GM19035 (cell line): ENCODE data around the gene PI4KB.
A peak's percentile ranks its signal among the peaks of the same experiment; 100 is the strongest.

Experiments
- ATAC-seq: cut with Tn5 transposase; IDR thresholded peaks from one replicate; pipeline ENCODE4 v1.9.1; 2021; ENCODE audit not compliant: unreplicated experiment

The PI4KB gene

DNA sequence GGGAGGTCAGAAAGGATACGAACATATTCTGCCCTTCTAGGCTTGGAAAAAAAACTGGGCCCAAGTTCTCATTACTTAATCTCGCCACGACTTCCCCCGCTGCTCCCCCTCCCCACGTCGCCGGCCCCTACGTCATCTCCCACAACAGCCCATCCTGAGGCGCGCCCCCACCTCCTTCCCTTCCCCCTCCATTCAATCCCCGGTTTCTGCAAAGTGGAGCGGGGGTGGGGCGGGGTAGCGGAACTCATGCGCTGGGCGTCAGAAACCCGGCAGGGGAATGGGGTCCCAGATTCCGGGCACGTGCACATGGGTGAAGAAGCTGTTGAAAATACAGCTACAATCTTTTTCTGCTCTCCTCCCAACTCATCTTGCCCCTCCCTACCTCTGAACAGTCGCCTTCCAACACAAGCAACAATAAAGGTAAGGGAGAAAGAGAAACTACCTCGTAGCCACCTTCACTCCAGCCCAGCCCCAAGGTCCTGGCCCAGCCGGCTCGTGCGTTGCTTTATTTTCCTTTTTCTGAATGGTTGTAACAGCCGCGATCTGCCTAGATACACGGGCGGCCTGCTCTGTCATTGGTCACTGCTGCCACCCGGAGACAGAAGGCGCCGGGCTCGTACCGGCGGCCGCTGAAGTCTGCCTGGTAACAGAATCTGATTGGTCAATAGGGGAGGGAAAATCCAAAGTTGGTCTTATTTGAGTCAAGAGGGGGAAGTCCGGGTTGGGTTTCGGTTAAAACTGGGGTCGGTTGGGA is 19.7 kb upstream of the PI4KB start, which contains the start of gene RFX5:
RFX5 (minus strand) TSS at position 484 of the 754 bp plus-strand sequence. CDS start 932 bp downstream, outside the sequence.
- peak; percentile 90 for ATAC-seq

DNA sequence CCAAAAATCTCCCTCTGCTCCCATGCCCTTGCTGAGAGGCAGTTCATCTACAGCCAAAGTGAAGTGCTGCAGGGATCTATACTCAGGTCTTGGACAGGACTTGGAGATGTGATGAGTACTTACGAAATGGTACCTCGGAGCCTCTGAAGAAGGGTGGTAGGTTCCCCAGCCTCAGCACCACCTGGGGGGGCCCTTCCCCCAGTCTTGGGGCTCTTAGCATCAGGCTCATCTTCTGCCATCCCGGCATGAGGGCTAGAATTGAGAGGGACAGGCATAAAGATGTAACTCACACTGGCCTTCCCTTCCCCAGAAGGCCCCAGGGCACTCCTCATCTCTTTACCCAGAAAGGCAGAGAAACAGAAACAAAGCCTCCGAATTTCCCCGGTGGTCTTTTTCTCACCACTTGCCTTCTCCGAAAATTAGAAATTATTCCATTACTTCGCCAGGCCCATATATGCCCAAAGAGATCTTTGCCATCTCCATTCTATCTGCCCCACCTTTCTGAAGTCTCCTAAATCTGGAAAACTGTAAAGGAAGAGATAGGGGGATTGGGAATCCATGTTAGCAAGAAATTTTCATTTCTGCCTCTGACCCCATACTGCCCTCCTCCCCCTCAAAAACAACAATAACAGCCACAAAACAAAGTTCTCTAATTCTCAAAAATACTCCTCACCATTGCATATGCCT is 19.0 kb upstream of the PI4KB start:
- ATAC-seq: no peak

DNA sequence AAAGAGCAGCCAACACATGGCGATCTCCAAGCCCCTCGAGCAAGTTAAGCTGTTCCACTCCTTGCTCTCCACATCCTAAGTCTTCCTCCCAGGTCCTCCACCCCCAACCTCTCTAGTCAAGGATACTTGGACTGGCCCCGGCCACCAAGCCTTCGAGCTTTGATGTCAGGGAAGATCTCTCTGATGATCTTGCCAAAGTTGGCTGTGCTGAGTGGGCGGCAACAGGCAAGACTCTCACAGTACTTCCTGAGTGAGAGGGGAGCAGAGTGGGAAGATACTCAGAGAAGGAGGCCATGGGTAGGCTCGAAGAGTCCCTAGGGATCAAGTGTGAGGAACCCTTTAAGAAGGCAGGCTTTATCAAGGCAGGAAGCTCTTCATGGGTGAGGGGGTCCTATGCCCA is 17.1 kb upstream of the PI4KB start:
- no peak for ATAC-seq

DNA sequence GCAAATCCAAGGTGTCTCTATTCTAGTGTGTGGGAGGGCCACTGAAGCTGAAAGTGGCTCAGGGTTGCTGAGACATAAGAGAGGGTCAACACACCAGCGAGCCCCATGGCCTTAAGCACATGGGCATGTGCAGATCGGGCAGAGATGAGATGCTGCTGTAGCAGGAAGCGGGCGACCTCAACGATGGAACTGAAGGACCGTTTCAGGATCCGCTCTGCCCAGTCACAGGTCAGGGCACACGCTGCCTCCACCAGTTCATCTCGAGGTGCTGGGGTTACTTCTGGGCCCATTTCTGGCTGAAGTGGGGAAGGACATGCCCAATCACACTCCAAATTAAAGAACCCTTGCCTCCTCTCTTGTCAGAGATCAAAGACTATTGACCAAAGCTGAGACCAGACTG is 16.4 kb upstream of the PI4KB start:
- ATAC-seq: no peak

DNA sequence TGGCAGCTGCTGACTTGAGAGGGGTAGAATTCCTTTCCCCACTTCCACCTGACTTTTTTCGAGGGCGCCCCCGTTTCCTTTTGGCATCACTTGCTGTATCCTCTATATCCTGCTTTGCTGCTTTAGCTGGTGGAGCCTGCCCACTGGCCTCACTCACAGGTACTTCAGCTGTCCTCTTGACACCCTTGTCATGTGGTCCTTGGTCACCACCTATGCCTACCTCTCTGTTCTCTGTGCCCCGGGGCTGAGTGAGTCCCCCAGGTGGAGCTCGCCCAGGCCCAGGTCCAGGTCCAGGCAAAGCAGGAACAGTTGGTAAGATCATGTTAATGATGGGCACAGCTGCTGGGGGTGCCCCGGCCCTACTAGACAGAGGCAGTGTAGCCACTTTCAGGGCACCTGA is 15.4 kb upstream of the PI4KB start:
- ATAC-seq: no peak

DNA sequence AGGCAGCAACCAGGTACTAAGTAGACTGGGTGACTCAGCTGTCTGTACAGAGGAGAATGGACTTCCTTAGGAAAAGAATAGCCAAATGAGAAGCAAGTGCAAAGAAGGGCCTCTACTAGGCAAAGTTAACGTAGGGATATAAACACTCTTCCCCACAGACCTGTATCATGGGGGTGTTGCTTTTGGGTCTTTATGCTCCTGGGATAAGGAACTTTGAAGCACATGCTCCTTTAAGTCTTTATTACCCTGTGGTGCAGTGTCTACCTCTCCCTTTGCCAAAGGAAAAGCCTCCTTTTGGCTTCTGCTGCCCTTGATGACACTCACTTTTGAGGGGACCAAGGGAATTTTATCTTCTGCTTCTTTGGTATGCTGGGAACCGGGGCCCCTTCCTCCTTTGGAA is 14.8 kb upstream of the PI4KB start:
- ATAC-seq: no peak

DNA sequence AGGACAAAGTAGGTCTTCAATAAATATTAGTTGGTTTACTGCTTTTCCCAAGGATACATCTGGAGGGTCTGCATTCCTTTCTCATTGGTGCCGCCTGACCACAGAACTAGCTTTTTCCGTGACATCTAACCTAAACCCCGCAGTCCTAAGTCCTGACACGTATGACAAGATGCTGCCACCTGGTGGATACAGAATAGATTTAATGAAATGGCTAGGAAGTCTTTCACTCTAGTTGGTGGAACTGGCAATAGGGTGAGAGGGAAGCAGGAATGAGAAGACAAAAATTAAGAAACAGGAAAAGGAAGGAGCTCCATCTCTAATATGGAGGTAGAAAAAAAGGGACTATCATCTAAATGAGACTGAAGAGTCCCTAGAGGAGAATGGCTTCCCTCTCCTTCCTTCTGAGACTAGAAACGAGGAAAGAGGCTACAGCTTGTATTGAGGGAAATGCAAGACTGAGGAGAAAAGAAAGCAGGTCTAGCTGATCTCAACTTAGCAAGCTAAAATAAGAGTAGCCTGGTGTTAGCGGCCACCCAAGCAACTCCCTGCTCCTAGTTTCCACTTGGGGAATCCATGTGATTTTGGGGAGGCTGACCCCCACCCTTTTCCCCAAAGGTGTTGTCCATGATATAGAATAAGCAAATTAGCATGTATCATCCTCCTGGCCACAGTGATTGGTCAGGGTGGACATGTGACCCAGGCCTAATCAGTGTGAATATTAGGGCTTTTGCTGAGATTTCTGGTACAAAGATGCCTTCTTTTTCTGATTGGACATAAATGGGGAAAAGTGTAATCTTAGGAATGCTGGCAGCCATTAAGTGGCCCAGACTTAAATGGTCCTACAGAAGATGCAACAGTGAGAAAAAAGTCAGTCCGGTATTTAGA is 13.9 kb upstream of the PI4KB start:
- ATAC-seq: no peak

DNA sequence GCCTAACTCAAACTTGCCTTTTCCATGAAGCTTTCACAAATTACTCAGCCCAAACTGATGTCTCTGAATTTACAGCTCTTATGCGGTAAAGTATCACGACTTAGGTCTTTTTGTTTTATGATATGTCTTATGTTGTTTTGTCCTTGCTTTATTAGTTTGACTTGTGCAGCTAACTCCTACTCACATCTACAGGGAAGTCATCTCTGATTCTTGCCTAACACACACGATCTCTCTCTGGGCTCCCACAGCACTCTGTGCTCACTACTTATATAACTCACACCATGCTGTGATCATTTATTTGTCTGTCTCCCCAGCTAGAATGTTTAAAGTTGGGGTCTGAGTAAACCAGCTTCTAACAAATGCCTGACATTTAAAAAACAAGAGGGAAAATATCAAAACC is 9.3 kb upstream of the PI4KB start:
- ATAC-seq: no peak

DNA sequence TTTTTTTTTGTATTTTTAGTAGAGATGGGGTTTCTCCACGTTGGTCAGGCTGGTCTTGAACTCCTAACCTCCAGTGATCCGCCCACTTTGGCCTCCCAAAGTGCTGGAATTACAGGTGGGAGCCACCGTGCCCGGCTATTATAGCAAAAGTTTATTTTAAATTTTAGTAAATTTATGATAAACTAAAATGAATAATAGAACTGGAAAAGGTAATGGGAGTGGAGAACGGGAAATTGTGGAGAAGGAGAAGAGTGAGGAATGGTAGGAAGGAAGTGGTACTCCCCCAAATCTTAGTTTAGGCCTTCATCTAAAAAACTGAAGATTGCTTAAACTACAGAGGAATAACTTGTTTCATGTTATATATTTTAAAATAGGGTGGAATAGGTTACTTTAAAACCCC is 7.6 kb upstream of the PI4KB start:
- ATAC-seq: no peak

DNA sequence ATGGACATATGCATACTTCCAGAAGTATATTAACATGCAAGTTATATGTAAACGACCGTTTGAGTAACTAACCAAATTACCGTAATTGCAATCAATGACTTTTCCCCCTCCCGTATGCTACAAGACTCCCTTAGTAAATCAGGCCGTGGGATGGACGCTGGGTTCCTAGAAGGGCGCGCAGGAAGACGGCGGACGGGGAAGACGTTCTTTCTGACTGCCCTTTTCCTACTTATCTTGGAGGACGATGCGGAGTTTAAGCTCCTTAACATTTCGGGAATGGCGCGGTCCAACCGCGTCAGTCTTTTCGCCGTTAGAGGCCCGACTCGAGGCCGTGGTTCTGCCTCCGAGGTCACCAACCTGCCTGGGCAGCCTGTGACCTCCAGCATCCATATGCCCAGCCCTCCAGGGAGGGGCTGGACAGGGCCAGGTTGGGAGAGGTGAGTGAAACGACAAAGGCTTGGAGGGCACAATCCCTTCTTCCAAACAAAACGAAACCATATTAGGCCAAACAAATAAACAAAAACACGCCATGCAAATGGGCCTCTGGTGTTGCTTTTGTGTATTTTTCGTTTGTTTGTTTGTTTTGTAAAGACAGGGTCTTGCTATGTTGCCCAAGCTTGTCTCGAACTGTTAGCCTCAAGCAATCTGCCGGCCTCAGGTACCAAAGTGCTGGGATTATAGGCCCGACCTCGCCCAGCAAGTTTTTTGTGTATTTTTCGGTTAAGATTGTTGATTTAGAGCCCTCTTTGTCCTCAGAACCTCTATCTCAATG is 873 bp upstream of the PI4KB start:
- peak; percentile 18 for ATAC-seq

DNA sequence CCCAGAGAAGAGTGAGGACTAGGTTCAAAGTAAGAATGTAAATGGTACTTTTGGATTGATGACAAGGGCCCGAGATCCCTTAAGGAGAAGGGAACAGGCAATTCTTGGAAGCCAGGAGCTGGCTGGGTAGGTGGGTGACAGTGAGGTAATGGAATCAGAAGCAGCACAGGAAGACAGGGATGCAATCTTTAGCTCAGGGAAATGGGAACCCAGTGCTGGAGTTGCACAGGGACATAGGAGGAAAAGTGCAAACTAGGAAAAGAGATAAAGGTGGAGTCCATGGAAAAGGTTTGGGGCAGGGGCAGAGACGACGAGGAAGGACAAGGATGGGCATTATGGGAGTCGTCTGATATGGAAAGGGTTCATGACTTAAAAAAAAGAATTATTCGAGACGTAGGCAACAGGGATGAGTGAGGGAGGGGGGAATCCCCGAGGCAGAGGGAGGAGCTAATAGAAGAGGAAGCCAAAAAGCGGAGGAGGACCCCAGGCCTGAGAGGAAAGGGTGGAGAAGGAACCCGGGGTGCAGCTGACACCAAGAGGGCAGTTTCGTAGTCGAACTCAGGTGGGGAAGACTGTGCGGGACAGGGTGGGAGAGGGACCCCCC is 495 bp downstream of the PI4KB start:
- ATAC-seq: peak; percentile 45

DNA sequence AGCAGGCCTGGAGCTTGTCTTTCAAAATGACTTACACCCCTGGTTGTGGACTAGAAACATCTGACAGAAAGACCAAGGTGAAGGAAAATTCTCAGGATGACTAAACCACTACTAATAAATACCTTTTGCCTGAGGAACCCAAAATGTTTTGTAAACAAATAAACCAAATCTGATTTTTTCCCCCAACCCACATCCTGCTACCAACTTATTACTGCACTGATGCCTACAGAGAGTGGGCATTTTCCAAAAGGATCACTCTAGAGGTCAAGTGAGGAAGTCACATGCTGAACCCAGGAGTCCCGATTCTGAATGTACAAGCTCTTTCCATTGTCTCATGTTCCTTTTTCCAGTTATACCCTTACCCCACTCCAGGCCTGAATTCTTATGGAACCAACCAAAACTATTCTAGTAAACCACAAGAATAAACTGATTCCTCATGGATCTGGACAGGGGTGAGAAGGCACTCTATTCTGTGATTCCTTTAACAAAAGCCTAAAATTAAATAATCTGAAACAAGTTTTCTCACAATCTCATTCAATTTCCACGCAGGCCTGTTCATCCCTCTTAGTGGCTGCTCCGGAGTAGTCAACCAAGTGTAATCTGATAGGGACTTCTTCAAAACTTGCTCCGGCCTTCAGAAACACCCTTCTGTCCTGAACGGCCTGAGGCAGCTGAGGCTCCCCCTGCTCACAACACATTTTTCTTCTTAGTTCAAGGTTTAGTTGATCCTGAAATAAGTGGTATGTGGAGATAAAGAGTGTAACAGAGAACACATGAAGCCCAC is 1.4 kb downstream of the PI4KB start:
- no peak for ATAC-seq

DNA sequence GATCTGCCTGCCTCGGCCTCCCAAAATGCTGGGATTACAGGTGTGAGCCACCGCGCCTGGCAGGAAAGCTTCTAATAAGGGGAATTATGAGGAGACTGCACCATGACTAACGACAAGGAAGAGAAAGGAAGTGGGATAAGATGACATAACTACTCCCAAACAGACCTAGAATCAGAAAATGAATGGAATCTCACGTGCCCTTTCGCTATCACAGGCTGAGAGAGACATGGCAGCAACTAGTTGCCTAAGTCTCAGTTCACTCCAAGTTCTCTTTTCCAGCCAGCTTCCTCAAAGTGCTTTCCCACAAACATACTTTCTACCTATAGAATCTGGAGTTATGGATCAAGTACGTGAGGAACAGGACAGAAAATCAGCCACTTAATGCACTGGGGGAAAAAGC is 2.0 kb downstream of the PI4KB start:
- no peak for ATAC-seq

DNA sequence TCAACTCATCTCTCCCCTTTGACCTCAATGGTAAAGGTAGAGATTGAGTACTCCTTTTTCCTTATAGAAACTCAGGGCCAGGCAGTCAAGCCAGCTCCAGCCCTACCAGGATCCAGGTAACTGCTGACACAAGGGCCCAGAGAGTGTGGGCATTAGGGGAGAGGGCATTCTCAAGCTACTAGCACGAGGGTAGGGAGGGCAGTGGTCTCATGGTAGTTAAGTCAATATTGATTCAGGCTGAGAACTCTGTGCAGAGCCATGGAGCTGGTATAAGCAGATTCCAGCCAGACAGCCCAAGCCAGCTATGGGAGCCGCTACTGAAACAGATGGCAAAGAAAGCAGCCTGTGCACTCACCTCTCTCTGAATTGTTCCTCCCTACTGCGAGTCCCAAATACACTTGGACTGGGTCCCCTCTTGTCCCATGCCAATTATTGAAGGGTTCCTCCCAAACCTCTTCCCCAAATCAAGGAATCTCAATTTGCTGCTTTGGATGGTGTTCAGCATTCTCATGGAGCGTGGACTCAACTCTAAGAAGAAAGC is 2.8 kb downstream of the PI4KB start:
- no peak for ATAC-seq

DNA sequence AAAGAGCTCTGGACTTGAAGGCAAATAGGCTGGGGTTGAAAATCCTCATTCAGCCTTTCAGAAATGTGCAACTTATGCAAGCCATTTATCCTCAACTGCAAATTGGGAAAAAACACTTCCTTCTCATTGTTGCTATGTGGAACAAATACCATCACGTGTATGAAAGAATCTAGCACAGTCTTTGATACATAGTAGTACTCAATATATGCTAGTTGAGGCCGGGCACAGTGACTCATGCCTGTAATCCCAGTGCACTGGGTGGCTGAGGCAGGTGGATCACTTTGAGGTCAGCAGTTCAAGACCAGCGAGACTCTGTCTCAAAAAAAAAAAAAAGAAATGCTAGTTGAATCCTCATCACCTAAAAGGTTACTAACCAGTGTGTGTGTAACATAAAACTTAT is 8.2 kb downstream of the PI4KB start:
- no peak for ATAC-seq

DNA sequence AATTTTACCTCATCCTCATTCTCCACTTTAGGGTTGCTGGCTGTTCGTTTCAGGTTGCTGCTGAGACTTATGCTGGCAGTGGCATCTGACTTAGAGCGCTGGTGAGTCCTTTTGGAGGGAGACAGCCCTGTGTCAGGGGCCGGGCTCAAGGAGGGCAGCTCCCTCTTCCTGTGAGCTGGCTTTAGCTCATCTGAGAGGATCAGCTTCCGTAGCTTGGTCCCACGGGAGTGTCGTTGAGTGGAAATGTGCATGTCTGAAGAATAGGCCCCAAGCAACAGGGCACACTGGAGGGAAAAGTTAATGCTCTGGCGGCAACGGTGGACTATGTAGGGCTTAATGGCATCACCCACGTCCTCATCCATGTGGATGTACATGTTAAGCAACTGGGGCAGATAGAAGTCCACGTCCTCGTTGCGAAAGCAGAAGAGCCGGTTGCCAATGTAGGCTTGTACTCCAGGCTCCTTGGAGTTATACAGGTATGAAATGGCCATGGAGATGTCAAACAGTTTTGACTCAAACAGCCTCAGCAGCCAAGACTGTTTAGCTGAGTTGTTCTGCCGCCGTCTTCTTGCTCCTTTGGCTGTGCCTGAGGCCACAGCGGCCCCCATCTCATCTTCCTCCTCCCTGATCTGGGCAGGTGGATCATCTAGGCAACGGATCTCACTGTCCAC is 11.5 kb downstream of the PI4KB start:
- ATAC-seq: no peak

DNA sequence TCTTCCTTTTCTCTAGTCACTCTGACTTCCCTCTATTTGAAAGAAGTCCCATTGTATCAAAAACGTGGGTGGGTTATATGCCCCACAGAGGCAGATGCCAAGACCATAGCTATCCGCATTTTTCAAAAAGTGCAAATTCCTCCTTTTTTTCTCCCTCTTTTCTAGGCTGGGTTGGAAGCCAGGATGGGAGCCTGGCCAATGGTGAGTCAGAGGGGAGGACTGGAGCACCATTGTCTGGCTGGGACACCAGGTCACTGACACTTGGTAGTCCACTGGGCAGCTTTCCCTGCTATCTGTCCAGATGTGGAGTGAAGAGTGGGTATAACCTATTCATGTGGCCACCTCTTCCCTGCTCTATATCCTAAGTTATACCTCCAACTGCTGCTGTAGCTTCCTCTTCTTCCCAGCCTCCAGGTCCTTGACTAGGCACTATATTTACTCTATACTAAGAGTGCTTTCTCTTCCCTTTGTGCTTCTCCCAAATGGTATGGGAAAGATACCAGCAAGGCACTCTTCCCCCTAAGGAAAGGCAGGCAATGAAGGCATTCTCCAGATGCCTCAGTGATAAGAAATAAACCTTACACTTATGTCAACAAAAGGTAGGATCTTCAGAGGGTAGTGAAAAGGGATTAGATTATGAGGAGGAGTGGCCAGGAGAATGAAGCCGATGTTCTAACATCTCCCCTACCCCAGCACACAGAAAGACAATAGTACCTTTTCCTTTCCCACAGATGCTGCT is 12.9 kb downstream of the PI4KB start:
- ATAC-seq: no peak

DNA sequence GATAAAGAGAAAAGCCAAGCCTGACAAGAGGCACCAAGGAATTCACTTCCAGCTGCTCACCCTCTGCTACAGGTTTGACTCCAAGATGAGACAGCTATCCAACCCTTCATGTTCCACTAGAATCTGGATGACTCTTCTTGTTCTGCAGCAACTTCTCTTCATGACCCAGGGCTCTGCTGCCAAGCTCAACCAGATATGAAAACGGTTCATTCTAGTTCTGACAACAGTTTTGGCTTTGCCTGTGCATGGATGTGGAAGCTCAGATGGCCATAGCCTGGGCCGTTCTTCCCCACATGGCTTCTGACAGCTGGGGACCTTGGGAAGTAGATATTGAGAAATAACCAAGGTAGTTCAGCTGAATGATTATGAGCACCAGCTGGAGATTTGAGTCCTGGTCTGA is 13.7 kb downstream of the PI4KB start:
- ATAC-seq: no peak
